GM19035 (cell line): ENCODE data around the gene RERE.
"Not testable (repeated sequence)": the region's sequence is repeated elsewhere in the genome, so short reads cannot be mapped to it uniquely, and the experiment has no call there.

Experiments used
- ATAC-seq: cut with Tn5 transposase; IDR thresholded peaks from one replicate; pipeline ENCODE4 v1.9.1; 2021; ENCODE audit not compliant: unreplicated experiment

Gene RERE

DNA sequence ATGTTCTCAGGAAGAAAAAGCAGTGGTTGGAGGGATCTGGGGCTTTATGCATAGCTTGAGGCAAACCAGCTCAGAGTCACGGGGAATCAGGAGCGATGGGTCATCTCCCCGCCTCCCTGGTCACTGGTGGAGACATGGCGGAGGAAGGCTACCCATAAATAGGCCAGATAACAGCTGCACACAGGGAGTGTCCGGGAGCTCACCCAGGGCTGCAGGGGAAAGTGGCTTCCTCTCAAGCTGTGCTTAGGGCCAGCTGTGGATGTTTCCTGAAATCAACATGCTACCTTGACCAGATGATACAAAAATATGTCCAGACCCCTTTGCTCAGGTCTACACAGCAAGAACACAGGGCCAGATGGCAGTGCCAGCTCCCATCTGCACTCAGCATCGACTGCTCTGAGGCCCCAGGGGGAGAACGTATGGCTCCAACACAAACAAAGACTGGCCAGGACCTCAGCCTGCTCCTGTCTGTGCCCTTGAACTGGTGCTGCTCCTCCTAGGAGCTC lies 27.1 kb upstream of the RERE start:
- ATAC-seq = no peak

DNA sequence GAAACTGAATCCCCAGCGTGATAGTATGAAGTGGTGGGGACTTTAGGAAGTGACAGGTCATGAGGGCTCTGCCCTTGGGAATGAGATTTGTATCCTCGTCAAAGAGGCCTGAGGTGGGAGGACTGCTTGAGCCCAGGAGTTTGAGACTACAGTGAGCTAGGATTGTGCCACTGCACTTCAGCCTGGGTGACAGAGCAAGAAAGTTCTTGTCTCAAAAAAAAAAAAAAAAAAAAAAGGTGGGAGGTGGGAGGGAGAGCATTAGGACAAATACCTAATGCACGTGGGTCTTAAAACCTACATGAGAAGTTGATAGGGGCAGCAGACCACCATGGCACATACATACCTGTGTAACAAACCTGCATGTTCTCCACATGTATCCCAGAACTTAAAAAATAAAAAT lies 24.0 kb upstream of the RERE start:
- ATAC-seq = no peak

DNA sequence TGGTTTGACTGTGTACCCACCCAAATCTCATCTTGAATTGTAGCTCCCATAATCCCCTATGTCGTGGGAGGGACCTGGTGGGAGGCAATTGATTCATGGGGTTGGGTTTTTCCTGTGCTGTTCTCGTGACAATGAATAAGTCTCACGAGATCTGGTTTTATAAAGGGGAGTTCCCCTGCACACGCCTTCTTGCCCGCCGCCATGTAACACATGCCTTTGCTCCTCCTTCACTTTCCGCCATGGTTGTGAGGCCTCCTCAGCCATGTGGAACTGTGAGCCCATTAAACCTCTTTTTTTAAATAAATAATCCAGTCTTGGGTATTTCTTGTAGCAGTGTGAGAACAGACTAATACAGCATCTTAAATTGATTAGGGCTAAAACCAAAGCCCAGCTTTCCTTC lies 22.6 kb upstream of the RERE start:
- no peak for ATAC-seq

DNA sequence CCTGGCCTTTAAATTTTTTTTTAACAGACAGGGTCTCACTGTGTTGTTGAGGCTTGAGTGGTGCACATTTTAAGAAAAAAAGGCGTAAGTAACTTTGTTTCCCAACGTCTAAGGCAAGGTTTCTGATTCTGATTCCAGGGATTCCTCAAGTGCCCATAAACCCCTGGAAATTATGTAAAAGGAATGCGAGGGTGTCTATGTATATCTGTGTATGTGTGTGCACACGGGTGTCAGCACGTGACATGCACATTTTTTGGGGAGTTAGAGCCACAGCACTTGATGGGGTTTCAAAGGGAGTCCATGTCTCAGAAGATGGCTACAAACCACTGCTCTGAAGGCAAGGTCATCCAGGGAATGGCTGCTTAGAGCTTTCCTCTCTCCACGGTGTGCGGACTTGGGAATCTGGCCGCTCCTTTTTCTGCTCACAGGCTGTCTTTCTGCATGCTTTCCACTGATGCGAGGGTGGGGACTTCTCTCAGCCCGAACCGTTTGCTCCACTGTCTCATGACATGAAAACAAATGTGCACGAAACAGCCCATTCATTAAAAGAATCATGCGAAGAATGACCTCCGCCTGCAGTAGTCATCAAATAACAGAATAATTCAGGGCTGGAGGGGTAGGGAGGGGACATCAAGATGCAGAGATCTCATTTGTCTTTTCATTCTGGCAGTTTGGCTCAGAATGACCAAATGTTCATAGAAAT lies 18.7 kb upstream of the RERE start:
- ATAC-seq = no peak

DNA sequence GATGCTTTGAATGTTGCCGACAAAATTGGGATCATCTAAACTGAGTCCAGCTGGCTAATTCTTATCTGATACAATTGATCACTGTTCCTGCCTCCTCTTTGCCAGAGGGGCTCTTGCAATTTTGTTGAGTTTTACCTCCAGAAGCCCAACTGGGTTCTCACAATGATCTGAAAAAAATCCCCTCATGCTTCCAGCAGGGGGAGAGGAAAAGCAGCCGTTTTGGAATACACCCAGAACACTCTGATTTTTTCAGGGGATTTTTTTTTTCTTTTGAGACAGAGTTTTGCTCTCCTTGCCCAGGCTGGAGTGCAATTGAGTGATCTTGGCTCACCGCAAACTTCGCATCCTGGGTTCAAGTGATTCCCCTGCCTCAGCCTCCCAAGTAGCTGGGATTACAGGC lies 13.9 kb upstream of the RERE start:
- ATAC-seq = no peak

DNA sequence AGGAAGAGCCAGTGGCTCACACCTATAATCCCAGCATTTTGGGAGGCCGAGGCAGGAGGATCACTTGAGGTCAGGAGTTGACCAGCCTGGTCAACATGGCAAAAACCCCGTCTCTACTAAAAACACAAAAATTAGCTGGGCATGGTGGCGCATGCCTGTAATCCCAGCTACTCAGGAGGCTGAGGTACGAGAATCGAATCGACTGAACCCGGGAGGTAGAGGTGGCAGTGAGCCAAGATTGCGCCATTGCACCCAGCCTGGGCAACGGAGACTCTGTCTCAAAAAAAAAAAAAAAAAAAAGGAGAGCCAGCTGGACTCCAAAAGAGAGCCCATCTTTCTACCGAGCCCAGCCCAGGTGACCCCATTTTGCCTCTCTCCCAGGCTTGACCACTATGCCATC lies 13.3 kb upstream of the RERE start:
- ATAC-seq = not testable (repeated sequence)

DNA sequence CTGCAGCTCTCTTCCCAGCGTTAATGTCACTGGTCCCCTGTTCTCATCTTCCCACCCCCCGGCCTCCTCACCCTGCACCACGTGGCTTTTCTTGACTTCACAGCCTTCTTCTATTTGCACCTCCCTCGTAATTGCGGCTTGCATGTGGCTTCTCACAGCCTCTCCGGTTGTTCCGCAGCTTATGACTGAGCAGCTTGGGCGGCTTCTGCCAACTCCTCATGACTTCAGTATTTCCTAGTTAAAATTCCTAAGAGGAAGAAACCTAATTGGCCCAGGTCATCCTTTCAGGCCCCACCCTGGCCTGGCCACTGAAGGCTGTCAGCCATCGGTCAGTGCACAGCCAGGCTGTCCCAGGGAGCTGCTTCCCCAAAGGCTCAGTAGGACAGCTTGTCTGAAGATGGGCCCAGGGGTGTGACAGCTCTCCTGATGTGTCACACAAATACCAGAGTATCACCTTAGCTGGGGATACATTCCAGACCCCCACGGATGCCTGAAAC lies 8.6 kb upstream of the RERE start:
- no peak for ATAC-seq

DNA sequence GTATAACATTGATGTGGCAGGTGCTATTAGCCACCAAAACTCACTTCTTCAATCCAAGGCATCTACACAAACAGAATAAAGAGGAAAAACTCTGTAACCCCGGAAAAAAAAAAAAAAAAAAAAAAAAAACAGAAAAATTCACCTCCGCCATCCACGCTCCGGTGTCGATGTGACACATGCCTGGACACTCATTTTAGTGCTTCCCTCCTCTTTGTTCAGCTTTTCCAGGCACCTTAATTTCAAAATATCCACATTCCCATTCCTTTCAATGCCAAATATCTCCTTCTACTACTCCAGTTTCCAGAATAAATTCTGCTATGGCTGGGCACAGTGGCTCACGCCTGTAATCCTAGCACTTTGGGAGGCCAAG lies 5.8 kb upstream of the RERE start:
- ATAC-seq = no peak

DNA sequence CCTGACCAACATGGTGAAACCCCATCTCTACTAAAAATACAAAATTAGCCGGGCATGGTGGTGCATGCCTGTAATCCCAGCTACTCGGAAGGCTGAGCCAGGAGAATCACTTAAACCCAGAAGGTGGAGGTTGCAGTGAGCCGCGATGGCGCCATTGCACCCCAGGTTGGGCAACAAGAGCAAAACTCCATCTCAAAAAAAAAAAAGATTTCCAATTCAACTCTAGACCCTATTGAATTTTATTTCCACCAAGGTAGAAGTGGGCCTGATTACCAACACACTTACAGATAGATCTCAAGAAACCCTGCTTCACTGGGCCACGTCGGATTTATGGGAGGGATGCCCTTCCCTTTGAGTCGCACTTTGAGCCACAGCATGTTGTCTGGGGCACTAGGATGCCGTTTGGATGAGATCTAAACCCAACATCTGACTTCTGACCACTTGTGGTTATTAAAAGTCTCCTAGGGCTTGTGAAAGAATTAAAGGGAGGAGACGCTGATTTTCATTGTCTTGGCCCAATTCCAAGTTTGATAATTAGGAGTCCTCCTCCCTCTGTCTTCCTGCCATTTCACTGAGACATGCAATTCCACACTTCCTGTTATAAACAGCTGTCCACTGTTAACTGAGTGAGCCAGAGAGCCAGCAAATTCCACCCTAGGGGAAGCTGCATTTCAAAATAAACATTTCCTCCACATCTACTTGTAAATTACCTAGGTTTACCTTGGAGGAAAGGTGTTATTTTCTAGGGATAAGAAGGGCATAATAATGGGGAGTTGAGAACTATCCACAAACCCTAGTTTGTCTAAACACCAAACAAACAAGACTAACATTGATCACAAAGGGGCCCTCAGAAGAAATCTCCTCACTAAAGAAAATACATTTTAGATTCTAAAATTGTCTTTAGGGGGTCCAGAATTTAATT lies 5.2 kb upstream of the RERE start:
- ATAC-seq = no peak

DNA sequence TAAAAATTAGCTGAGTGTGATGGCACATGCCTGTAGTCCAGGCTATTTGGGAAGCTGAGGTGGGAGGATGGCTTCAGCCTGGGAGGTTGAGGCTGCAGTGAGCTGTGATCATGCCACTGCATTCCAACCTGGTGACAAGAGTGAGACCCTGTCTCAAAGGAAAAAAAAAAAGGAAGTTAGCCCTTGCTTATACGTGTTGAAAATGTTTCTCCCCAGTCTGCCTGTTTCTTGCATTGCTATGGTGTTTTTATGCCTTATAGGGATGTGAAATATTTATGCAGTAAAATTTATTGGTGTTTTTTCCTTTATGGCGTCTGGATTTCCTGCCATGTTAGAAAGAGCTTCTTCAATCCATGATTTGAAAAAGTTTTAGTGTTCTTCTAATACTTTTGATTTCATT lies 3.6 kb upstream of the RERE start:
- no peak for ATAC-seq

DNA sequence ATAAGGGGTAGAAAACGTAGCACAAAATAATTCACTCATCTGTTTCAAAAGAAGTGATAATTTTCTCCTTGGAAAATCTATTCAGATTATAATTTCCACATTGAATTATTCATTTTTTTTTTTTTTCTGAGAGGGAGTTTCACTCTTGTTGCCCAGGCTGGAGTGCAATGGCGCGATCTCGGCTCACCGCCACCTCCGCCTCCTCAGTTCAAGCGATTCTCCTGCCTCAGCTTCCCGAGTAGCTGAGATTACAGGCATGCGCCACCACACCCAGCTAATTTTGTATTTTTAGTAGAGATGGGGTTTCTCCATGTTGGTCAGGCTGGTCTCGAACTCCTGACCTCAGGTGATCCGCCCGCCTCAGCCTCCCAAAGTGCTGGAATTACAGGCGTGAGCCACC lies 1.3 kb upstream of the RERE start:
- ATAC-seq = not testable (repeated sequence)

DNA sequence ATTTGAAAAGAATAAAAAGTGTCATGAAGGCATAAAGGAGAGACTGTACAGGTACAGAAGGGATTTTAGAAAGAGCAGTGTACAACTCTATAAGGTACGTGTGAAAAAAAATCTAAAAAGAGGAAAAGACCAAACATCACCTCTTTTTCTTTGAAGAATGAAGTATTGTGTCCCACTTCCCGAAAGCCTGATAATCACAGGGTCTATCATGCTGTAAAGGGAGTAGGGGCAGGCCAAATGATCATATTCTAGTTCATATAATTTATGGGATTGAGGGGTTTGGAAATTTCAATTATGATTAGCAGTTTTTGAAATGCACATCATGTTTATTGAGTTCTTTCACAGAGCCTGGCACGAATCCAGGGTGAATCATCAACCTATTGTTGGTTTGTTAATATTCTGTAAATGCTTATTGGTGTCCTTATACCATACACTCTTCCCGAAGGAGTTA lies 910 bp upstream of the RERE start:
- no peak for ATAC-seq

DNA sequence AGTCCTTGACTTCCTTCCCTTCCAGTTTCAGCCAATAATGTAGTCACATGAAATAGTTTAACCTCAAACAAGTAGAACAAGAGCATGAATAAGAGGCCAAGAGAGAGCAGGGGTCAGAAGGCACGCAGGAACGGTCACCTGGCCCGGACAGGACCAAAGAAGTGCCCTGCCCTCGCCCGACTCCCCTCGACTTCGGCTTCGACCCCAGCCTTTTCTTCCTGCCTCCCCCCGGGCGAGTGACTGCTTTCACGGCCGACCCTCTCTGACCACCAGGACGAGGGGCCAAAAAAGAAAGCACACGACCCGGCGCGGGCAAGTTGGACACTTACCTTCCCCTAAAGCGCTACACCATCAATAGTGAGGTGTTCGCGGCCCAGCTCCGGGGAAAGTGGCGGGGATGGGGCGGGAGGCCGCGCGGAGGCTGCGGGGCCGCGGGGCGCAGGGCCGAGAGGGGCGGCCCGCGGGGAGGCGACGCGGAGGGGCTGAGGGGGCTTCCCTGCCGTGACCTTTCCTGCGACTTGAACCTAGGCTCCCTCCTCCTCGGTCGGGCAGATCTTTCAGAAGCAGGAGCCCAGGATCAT lies 519 bp downstream of the RERE start:
- peak; percentile 13 for ATAC-seq

DNA sequence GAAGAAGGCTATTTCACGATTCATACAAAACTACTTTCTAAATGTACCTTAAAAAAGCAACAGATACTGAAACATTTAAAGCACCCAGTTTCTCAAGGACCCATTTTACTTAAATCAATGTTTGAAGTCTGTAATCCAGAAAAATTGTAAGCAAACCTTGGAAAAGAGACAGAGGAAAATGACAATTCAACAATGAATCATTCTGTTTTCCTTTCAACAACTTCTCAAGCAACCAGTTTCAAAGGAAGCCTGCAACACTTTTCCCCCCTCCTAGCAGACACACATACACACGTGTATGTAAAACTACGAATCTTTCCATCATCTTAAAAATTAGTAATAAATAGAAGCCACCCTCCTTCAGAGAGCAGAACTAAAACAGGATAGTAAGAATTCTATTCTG lies 1.2 kb downstream of the RERE start:
- ATAC-seq = no peak

DNA sequence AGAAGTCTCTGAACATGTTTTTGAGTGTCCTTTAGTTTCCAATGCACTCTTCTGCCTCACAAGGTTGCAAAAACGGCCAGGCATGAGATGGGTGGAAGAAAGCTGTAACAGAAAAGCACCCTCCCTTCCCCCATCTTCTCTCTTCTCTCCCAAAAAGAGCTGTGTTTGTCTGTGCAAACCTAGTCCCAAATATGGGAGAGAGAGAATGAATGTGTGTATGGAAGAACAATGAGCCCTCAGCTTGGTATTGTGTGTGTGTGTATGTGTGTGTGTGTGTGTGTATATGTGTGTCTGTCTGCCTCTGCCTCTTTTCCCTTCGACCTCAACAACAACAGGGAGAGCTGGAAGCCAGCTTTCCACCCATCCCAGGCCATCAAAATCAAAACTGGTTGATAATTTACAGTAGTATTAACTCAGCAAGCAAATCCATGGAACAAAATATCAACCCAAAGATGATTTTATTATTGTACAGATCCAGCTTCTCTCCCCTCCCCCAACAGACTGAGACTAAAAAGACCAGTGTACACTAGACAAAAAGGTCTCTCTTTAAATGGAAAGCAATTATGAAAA lies 1.8 kb downstream of the RERE start:
- no peak for ATAC-seq

DNA sequence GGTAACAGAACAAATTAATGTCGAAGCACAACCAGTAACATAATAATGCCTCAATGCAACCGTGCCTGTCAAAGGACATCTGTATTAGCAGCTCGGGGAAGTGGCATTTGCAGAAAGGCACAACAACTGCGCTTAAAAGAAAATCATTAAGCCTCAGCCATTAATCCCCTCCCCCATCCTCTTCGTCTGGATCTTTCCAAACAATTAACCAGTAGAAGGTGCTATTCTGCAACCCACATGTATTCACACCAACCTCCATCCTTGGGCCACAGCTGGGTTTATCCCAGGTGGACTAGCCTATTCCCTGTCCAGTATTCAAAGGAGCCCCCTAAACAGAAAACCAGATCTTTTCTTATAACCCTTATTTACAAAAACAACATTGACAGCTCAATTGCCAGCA lies 2.6 kb downstream of the RERE start:
- no peak for ATAC-seq

DNA sequence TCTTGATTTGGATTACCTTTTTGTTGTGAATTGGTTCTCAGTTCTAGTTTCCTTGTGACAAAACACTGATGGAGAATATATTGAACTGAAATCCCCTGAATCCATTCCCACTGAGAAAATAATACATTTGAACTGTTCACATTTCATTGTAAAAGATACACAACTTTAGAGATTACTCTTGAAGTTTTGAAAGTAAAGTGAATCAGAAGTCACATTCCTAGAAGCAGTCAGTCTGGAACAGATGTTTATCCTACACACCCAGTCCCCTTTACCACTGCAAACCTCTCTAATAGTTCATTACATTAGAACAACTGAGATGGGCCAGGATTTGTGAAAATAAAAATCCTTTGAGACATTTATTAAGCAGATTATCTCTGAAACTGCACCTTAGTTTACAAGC lies 3.4 kb downstream of the RERE start:
- no peak for ATAC-seq

DNA sequence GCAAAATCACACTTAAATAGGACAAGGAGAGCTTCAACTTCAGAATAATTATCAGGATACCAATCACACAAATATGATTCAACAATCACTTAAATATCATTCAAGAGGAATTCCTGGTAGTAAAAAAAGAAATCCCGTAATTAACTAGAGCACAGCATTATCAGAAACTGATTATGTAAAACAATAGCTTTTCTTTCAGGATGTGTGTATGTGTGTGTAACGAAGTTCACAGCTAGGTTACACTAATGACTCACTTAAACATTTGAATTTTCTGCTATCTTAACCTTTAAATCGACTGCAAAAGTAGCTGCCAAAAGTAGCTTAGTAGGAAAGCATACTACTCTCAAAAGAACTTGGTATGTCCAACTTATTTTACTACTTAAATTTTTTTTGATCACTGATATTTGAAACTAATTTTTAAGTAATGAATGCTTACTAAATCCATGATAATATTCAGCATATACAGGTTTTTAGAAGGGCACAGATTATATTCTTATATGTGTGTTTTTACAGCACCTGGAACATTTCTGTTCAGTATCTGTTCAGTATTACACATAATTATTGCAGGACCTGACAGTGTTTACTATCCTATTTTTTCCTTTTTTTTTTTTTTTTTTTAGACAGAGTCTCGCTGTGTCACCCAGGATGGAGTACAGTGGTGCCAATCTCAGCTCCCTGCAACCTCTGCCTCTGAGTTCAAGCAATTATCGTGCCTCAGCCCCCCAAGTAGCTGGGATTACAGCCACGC lies 4.2 kb downstream of the RERE start:
- no peak for ATAC-seq

DNA sequence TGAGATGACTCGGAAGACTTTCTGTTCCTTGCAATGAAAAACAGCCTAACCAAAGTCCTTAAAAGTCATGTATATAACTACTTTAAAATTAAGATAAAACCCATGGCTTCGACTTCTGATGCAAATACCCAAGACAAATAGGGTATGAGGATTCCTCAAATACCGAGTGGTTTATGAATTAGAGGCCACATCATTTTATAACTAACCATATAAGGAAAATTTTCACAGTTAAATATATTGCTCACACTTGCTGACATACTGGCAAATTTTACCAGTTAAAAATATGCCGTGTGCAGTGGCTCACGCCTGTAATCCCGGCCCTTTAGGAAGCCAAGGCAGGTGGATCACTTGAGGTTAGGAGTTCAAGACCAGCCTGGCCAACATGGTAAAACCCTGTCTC lies 5.4 kb downstream of the RERE start:
- no peak for ATAC-seq

DNA sequence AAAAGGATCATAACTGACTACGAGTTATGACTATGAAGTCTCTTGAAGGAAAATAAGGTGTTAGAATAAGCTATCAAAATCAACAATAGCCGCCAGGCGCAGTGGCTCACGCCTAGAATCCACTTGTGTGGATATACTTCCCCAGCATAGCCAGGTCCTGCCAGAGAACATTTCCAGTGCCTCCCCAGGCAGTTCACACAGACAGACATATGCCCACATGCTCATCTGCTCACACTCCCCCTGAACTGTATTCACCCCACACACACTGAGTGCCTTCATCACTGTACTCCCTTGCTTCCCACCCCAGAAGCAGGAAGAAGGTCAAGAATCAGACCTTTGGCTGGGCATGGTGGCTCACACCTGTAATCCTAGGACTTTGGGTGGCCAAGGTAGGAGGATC lies 6.5 kb downstream of the RERE start:
- ATAC-seq = no peak

DNA sequence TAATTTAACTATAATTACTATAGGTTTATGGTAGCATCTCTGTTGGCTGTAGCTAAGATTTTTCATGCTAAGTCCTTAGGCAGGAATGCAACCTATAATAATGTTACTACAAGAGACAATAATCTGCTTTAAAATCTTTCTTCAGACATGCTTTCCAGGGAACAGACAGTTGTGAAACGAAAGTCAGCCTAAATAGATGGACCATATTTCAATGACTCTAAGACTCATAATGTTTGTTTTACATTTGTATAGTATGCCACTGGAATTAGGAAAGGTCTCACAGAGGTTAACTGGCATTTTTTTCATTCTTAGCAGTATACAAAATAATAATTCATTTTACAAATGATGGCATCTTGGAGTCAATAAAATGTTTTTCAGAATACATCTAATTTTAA lies 8.1 kb downstream of the RERE start:
- no peak for ATAC-seq
